AG10803 (cell line): ENCODE data around the gene SAMD11.

Experiments
- DNase-seq: peaks from one replicate; pipeline ENCODE4 v3.0.0; 2010; ENCODE audit warnings: low read depth
- H3K4me3 ChIP-seq: 2 replicates; pipeline ENCODE4 v1.5.1; 2011; ENCODE audit warnings: mild to moderate bottlenecking, low read length, control low read depth
- TF ChIP-seq, protein P1 (sequence below): conservative IDR thresholded peaks from 2 replicates; pipeline ENCODE4 v1.5.1; 2011; ENCODE audit warnings: mild to moderate bottlenecking, low read length, control low read depth, inconsistent platforms

The SAMD11 gene

DNA sequence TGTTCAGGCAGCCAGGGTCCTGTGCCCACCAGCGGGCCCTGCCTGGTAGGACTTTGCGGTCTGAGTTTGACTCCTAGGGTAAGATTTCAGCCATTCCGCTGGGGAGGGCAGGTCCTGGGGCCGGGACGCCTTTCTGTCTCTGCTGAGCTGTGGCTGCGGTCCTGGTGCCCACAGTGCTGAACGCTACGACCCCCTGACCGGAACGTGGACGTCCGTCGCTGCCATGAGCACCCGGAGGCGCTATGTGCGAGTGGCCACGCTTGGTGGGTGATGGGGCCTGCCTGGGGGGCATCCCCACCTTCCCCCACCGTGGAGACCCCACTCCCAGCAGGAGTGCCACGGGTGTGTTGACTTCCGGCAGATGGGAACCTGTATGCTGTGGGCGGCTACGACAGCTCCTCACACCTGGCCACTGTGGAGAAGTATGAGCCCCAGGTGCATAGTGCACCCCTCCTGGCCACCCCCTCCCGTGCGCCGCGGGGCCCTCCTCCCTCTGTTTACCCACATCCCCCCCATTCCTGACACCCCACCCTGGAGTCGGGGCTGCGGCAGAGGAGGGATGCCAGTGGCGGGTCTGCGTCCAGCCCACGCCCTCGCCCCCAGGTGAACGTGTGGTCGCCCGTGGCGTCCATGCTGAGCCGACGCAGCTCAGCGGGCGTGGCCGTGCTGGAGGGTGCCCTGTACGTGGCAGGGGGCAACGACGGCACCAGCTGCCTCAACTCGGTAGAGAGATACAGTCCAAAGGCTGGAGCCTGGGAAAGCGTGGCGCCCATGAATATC lies 40.2 kb downstream of the SAMD11 start:
- H3K4me3 ChIP-seq: no peak overlapping the region
- no peak for DNase-seq
- TF ChIP-seq, protein P1, sequence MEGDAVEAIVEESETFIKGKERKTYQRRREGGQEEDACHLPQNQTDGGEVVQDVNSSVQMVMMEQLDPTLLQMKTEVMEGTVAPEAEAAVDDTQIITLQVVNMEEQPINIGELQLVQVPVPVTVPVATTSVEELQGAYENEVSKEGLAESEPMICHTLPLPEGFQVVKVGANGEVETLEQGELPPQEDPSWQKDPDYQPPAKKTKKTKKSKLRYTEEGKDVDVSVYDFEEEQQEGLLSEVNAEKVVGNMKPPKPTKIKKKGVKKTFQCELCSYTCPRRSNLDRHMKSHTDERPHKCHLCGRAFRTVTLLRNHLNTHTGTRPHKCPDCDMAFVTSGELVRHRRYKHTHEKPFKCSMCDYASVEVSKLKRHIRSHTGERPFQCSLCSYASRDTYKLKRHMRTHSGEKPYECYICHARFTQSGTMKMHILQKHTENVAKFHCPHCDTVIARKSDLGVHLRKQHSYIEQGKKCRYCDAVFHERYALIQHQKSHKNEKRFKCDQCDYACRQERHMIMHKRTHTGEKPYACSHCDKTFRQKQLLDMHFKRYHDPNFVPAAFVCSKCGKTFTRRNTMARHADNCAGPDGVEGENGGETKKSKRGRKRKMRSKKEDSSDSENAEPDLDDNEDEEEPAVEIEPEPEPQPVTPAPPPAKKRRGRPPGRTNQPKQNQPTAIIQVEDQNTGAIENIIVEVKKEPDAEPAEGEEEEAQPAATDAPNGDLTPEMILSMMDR: no peak

DNA sequence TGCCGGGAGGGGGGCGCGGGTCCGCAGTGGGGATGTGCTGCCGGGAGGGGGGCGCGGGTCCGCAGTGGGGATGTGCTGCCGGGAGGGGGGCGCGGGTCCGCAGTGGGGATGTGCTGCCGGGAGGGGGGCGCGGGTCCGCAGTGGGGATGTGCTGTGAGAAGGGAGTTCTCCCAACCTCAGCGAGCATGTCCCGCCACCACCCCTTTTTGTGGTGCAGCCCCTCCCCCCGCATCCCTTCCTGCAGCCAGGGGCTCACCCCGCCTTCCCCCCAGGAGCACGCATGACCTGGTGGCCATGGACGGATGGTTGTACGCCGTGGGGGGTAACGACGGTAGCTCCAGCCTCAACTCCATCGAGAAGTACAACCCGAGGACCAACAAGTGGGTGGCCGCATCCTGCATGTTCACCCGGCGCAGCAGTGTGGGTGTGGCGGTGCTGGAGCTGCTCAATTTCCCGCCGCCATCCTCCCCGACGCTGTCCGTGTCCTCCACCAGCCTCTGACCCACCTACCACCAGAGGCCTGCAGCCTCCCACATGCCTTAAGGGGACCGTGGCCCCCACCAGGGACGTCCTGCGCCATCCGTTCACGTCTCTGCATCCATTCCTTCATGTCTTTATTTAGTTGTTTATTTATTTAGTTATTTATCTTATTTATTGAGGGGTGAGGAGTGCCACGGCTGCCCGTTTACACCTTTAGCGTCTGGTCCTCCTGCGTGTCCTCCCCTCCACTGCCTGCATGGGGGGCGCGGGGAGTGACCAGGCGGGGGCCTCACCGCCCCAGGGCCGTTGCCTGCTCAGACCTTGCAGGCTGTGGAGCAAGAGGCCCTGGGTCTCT lies 41.2 kb downstream of the SAMD11 start:
- no peak overlapping the region for H3K4me3 ChIP-seq
- DNase-seq: no peak
- TF ChIP-seq, protein P1: no peak

DNA sequence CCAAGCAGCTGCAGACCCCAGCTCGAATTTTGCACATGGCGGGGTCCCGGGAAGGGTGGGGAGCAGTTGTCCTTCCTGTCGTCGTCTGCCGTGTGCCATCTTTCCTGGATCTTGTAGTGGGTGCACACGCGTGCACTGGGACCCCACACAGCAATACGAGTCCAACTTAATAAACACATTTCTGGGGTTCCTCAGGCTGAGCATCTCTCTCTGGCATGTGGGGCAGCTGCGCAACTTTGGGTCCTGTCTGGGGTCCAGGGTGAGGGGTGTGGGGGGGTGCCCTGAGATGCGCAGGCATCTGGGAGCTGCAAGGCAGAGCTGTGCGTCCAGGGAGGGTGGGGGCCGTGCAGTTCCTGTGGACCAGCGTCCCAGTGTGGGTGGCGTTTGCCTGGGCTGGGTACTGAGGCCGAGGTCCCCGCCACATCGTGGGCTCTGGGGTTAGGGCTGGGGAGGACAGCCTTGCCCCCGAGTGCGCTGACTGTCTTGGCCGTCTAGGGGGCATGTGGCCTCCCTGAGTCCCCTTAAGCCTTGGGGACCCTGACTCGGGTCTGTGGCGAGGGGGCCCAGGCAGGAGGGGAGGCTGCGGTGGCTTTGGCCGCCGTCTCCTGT lies 41.9 kb downstream of the SAMD11 start:
- no peak for DNase-seq
- TF ChIP-seq, protein P1: no peak
- H3K4me3 ChIP-seq: no peak overlapping the region

DNA sequence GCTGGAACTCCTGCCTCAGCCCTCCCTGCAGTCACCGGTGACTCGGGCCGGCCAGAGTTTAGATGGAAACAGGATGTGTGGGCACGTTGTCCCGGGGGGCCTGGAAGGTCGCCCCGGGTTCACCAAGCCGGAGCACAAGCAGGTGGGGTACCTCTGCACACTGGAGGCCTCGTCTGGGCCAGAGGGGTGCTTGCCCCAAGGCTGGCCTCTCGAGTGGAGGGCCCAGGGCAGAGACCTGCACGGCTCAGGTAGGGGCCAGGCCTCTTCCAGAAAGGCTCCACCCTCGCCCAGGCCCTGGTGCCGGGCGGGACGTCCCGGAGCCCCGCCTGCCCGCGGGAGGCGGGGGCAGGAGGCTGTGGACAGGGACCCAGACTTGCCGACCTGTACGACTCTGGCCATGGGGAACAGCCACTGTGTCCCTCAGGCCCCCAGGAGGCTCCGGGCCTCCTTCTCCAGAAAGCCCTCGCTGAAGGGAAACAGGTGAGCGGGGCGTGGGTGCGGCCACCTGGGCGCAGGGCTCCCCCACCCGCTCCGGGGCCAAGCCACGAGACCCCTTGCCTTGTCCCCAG lies 42.5 kb downstream of the SAMD11 start, which contains the start of gene PLEKHN1:
Gene PLEKHN1, plus strand, starts transcription at position 348 of the 569 bp plus-strand sequence. Its CDS starts 50 bp downstream, at position 398.
- TF ChIP-seq, protein P1: no peak
- DNase-seq: peak; percentile 28
- H3K4me3 ChIP-seq: peak within 1 kb of the TSS; percentile 78

DNA sequence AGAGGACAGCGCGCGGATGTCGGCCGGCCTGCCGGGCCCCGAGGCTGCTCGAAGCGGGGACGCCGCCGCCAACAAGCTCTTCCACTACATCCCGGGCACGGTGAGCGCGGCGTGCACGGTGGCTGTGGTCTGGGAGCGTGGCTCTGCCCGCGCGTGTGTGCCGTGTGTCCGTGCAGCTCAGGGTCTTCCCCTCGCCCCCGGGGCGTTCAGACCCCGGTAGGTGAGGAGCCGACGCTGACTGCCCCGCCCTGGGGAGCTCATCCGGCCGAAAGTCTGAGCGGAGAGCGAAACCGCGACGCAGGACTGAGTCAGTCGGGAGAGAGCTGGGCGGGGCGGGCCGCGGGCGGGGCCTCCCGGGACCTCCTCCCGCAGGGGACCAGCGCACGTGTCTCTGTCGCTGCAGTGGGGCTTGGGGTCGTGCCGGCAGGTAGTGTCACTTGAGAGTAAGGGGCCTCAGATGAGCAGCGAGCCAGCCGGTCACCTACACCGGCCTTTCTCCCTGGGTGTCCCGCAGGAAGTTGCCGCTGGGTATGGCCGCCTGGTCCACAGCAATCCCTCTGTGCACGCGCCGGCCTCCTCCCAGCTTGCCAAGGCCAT lies 43.1 kb downstream of the SAMD11 start:
- TF ChIP-seq, protein P1: no peak
- peak; percentile 47 for DNase-seq
- peak overlapping the region; percentile 78 for H3K4me3 ChIP-seq

DNA sequence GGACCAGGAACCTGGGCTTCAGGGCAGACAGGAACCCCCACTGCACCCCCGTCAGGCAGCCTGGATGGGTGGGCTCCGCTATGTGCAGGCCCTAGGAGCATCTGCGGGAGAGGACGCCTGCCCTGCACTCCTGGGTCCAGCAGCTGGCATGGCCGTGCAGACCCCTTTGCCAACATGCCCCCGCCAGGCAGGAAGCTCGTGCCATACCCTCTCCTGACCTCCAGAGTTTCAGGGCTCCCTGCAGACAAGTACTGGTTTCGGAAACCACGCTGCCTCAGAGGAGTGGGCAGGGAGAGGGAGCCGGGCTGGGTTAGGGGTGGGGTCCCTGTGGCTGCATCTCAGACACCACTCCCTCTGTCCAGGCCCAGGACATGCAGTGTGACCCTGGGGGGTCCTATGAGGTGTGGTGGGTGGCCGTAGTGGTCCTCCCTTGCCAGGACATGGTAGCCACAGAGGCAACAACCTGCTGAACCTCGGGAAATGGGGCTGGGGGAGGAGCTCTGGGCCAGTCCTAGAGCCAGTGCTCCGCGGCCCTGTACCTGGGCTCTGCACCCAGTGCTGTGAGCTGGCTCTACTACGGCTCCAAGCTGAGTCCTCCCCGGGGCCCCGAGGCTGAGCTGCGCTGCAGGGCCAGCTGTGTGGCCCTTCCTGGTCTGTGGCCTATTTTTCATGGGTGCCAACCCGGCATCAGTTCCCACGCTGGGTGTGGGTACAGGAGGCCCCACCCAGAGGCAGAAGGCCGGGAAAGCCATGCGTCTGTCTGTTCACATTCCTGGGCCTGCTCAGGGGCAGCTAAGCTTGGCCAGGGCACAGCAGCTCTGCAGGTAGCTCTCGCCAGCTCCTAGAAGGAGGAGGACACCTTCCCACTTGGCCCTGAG lies 44.0 kb downstream of the SAMD11 start:
- no peak for DNase-seq
- TF ChIP-seq, protein P1: no peak

More for the DNA sequence above, 44.0 kb downstream of the SAMD11 start:
- H3K4me3 ChIP-seq: no peak overlapping the region
